Mammary epithelial cell (primary cell): ENCODE results near the gene POMGNT2.

ENCODE experiments used
- EZH2 ChIP-seq: IDR thresholded peaks from 2 replicates; pipeline ENCODE4 v1.6.1; 2012; ENCODE audit warnings: low read length, inconsistent platforms, borderline replicate concordance
- TF ChIP-seq, protein P1 (sequence below), 2 donors: IDR thresholded peaks in 1 of 2; conservative IDR thresholded peaks in 1 of 2; 2 replicates each; pipeline ENCODE4 v1.5.1; 2011 to 2012; ENCODE audit warnings: inconsistent platforms in 2 of 2, low read length in 2 of 2, mild to moderate bottlenecking in 2 of 2, control low read depth in 1 of 2, low read depth in 1 of 2; ENCODE audit not compliant: insufficient read depth in 1 of 2; ENCODE audit errors: extremely low read depth in 1 of 2

DNA sequence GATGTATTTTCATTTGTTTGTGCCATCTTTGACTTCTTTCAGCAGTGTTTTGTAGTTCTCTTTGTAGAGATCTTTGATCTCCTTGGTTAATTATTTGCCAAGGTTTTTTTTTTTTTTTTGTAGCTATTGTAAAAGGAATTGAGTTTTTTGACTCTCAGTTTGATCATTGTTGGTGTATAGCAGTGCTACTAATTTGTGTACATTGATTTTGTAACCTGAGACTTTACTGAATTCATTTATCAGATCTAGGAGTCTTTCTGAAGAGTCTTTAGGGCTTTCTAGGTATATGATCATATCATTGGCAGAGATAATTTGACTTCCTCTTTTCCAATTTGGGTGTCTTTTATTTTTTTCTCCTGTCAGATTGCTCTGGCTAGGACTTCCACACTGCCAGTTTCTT is 42.2 kb upstream of the POMGNT2 start:
- TF ChIP-seq EZH2: no peak
- TF ChIP-seq, protein P1, sequence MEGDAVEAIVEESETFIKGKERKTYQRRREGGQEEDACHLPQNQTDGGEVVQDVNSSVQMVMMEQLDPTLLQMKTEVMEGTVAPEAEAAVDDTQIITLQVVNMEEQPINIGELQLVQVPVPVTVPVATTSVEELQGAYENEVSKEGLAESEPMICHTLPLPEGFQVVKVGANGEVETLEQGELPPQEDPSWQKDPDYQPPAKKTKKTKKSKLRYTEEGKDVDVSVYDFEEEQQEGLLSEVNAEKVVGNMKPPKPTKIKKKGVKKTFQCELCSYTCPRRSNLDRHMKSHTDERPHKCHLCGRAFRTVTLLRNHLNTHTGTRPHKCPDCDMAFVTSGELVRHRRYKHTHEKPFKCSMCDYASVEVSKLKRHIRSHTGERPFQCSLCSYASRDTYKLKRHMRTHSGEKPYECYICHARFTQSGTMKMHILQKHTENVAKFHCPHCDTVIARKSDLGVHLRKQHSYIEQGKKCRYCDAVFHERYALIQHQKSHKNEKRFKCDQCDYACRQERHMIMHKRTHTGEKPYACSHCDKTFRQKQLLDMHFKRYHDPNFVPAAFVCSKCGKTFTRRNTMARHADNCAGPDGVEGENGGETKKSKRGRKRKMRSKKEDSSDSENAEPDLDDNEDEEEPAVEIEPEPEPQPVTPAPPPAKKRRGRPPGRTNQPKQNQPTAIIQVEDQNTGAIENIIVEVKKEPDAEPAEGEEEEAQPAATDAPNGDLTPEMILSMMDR (conservative IDR thresholded peaks at IDR 0.05 in 1 of 2, IDR thresholded peaks at IDR 0.05 in 1 of 2; ENCODE audit: extremely low read depth in 1 of 2, insufficient read depth in 1 of 2, low read depth in 1 of 2, low read length in 2 of 2): no peak
